ENCODE results near the gene TUBAL3.
"Not testable (repeated sequence)": the region's sequence is repeated elsewhere in the genome, so short reads cannot be mapped to it uniquely, and the experiment has no call there.

Gene TUBAL3

DNA sequence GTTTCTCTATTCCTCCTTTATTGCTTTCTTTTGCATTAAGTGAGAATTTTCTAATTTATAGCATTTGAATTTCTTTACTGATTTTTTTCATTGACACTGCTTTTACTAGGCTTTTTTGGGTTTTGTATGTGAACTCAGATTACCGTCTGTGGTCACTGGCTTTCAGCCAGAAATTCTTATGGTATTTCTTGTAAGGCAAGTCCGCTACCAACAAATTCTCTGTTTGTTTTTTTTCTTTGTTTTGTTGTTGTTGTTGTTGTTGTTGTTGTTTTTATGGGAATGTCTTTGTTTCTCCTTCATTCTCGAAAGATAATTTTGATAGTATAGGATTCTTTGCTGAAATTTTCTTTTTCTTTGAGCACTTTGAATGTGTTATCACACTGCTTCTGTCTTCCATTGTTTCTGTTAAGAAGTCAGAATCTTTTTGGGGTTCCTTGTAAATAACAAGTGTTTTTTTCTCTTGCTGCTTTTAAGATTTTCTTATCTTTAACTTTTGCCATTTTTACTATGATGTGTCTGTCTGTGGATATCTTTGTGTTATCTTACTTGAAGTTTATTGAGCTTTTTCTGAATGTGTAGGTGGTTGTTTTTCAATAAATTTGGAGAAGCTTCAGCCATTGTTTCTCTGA, 15.0 kb upstream of the TUBAL3 start:
- DNase-seq, result no peak

- no peak for DNase-seq
These were observed 14.0 kb upstream of the TUBAL3 start for GRCh38 chr10:5418584-5418983.

- DNase-seq, result no peak
These were observed 12.4 kb upstream of the TUBAL3 start for GRCh38 chr10:5416981-5417380.

DNA sequence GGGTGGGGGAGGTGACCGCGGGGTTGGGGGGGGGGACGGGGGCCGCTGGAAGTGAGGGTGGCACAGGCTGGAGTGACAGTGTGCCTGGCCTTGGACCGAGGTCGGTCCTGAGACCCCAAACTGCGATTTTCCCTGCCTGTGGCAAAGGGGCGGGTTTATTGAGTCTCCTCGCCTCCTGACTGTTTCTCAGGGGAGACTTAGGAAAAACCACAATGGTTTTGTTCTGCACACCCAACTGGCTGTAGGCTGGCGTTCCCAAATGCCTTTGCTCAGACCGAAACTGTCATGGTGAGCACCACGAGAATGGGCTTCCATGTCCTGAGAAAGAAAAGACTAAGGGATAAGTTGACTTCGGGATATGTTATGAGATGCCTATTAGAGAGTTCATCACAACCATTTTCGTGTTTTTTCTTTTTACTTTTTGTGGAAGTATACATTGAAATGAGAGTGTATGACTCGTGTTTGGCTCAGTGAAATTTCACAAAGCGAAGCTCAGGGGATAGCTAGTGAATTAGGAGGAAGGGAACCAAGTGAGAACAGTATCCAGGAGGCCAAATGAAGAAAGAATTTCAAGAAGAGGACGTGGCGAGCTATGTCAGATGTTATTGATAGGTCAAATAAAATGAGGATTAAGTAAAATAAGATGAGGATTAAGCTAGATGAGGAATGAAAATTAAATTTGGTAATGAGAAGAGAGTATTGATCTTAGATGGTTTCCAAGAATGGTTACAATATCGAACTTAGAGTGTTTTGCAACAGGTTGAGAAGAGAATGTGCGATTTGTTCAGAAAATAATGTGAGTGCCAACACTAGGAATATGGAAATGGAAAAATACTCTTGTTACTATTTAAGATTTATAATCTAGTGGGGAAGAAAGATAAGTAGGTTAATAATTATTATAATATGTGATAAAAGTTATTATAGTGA, 8.6 kb upstream of the TUBAL3 start:
- DNase-seq, result no peak

GRCh38 chr10:5412277-5412941, 7.8 kb upstream of the TUBAL3 start, which contains the start of gene NET1:
Gene NET1 (plus strand): TSS chr10:5412557. CDS start chr10:5412693, 136 bp downstream.
- peak; percentile 67 for DNase-seq

DNA sequence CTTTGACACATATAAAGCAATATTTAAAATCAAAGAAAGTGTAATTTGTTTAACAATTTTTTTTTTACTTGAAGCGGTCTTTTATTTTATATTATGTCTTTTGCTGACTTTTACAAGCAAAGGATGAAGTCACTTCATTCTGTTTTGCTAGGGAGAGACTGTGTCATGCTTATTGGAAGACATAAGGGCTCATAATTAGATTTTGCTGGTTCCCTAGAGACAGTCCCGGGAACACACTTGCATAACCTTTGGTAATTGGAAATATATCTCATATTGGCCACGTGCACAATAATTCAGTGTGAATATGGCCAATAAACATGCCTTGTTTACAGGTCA, 7.3 kb upstream of the TUBAL3 start:
- DNase-seq, result no peak

DNA sequence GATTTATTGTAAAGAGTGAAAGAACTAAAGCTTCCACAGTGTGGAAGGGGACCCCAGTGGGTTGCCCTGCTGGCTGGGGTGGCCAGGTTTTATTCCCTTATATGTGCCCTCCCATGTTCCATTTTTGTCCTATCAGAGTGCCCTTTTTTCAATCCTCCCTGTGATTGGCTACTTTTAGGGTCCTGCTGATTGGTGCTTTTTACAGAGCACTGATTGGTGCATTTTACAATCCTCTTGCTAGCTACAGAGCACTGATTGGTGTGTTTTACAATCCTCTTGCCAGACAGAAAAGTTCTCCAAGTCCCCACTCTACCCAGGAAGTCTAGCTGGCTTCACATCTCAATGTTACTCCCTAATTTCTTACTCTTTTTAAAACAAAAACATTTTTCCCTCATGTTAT, 6.2 kb upstream of the TUBAL3 start:
- DNase-seq, result not testable (repeated sequence)

DNA sequence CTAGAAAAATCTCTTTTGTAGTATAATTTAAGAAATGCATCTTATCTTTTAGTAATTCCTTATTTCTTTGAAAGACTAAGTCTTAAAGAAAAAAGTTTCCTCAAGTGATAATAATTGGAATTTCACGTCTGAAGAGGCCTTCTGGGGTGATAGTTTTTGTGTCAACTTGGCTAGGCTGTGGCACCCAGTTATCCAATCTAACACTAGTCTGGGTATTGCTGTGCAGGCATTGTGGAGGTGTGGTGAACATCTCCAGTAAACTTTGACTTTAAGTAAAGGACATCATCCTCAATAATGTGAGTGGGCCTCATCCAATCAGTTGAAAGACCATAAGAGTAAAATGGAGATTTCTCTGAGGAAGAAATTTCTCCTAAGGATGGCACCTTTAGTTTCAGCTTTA, 2.3 kb upstream of the TUBAL3 start:
- no peak for DNase-seq

GRCh38 chr10:5402798-5403197, 1.8 kb downstream of the TUBAL3 start:
- DNase-seq, result no peak

GRCh38 chr10:5400468-5401240, 4.0 kb downstream of the TUBAL3 start:
- DNase-seq, result no peak

GRCh38 chr10:5399332-5399731, 5.3 kb downstream of the TUBAL3 start:
- no peak for DNase-seq

- no peak for DNase-seq
These were observed 7.9 kb downstream of the TUBAL3 start for GRCh38 chr10:5396556-5397300.

GRCh38 chr10:5395168-5395567, 9.5 kb downstream of the TUBAL3 start:
- DNase-seq, result no peak

- DNase-seq, result no peak
These were observed 11.1 kb downstream of the TUBAL3 start for GRCh38 chr10:5393529-5393928.

GRCh38 chr10:5391790-5392189, 12.8 kb downstream of the TUBAL3 start:
- DNase-seq, result no peak

DNA sequence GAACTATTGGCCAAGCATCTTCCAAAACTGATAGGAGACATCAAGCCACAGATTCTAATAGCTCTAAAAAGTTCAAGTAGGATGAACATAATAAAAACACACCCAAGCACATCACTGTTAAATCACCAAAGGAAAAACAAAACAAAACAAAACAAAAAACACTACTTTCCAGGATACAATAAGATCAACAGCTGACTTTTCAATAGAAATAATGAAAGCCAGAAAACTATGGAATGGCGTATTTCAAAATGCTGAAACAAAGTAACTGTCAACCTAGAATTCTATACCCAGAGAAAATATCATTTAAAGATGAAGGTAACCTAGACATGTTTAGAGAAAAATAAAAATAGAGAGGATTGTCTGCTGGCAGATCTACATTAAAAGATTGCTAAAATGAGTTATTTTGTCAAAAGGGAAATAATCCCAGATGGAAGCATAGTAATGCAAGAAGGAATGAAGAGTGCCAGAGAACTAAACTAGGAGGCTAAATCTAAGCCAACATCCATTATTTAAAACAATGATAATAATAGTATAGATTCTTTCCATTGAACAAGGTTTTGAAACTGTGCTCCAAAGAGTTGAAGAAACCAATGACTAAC, 13.9 kb downstream of the TUBAL3 start:
- no peak for DNase-seq

DNA sequence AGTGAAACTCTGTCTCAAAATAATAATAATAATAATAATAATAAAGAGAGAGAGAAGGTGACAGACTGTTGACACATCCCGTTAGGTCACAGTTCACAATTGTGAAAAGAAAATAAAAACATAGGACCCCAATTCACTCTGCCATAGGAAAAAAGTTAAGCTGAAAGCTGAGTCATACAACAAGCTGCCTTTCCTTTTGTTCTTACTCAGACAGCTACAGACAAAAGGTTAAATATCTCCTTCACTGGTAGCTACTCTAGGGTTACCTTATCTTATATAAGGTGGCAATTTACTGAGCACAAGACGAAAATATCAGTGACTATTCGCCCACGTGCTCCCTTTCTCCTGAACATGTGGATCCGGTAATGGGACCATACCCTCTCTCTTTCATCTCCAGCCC, 17.5 kb downstream of the TUBAL3 start:
- no peak for DNase-seq

DNA sequence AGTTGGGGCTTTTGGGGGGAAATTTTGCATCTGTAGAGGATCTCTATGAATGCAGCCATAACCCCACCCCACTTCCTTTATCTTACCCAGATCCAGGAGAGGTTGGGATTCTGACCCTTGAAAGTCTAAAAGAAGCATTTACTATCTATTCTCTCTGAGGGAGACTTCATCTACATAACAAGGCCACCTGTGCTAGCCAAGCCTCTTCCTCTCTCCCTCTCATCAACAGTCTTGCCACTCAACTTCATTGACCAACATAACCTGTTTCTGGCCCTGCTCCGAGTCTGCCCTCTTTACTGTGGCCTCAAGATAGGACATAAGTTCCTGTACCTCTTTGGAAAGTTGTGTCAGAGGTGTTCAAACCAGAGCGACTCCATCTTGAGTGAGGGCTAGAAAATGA, 19.4 kb downstream of the TUBAL3 start:
- no peak for DNase-seq

DNA sequence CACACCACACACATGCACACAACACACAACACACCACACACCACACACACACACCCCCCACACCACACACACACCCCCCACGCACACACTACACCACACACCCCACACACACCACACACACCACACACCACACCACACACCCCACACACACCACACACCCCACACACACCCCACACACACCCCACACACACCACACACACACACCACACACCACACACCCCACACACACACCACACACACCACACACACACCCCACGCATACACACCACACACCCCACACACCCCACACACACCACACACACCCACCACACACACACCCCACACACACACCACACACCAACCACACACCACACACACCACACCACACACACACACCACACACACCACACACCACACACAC, 23.4 kb downstream of the TUBAL3 start:
- DNase-seq, result no peak

- DNase-seq, result not testable (repeated sequence)
These were observed 24.2 kb downstream of the TUBAL3 start for GRCh38 chr10:5380395-5380794.

DNA sequence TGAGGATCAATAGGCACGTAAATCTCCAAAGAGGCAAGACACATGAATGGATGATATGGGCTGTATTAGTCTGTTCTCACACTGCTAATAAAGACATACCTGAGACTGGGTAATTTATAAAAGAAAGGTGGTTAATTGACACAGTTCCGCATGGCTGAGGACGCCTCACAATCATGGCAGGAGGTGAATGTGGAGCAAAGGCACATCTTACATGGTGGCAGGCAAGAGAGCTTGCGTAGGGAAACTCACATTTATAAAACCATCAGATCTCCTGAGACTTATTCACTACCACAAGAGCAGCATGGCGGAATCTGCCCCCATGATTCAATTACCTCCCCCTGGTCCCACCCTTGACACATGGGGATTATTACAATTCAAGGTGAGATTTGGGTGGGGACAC, 25.4 kb downstream of the TUBAL3 start:
- not testable (repeated sequence) for DNase-seq

GRCh38 chr10:5376450-5376849, 28.2 kb downstream of the TUBAL3 start:
- no peak for DNase-seq
